WTC11 (cell line): Measurements from ENCODE around the gene HOMER1. TPM values are rescaled to one million over a fixed set of nuclear protein-coding genes. Genes with fewer than 3 reads are reported as not detected.

Experiments used
- ATAC-seq: fragments of 200-7000 bp; cut with Tn5 transposase; 2 replicates; pipeline ENCODE4 v1.10.0; 2021; ENCODE audit warnings: mild to moderate bottlenecking, moderate library complexity
- CTCF ChIA-PET: fragments of 300-600 bp; sonication (Branson Sonifier 250); formaldehyde crosslinking; loops from one replicate; lab custom pipeline; 2021; ENCODE audit warnings: antibody characterized with exemption; lab: Charles Lee
- POLR2A ChIA-PET: fragments of 350-600 bp; sonication (Branson Sonifier 250); formaldehyde crosslinking; loops from one replicate; lab custom pipeline; 2021; ENCODE audit warnings: antibody characterized with exemption; lab: Charles Lee
- DNase-seq: peaks from one replicate; pipeline ENCODE4 v3.0.0; 2021; ENCODE audit warnings: low spot score
- H3K27ac Mint-ChIP-seq: 2 replicates; pipeline ENCODE4 v1.8.0; 2021; ENCODE audit warnings: mixed read lengths
- H3K27me3 Mint-ChIP-seq: 2 replicates; pipeline ENCODE4 v1.8.0; 2021; ENCODE audit warnings: low read depth, mild to moderate bottlenecking, moderate library complexity, mixed read lengths
- H3K36me3 Mint-ChIP-seq: 2 replicates; pipeline ENCODE4 v1.8.0; 2021; ENCODE audit warnings: mixed read lengths
- H3K4me1 Mint-ChIP-seq: 2 replicates; pipeline ENCODE4 v1.8.0; 2022; ENCODE audit warnings: mixed read lengths
- H3K4me3 Mint-ChIP-seq: 2 replicates; pipeline ENCODE4 v1.8.0; 2021; ENCODE audit warnings: mild to moderate bottlenecking, moderate library complexity, mixed read lengths
- H3K9me3 Mint-ChIP-seq: 2 replicates; pipeline ENCODE4 v1.8.0; 2021; ENCODE audit warnings: mixed read lengths
- AR ChIP-seq: fragments of 250-450 bp; sonication (Bioruptor Pico); IDR thresholded peaks from 2 replicates; pipeline ENCODE4 v1.9.0; 2021; ENCODE audit warnings: mild to moderate bottlenecking
- ATF2 ChIP-seq: sonication (generic); formaldehyde crosslinking; IDR thresholded peaks from 2 replicates; pipeline ENCODE4 v1.8.1; 2022; ENCODE audit warnings: low read depth, missing genetic modification reagents, borderline replicate concordance
- CDX4 ChIP-seq: fragments of 250-450 bp; sonication (Bioruptor Pico); IDR thresholded peaks from 2 replicates; pipeline ENCODE4 v1.9.0; 2021; ENCODE audit warnings: moderate library complexity, mild to moderate bottlenecking, inconsistent platforms, borderline replicate concordance
- CREM ChIP-seq: sonication (generic); formaldehyde crosslinking; IDR thresholded peaks from 2 replicates; pipeline ENCODE4 v1.8.1; 2022; ENCODE audit warnings: mild to moderate bottlenecking, missing genetic modification reagents, moderate library complexity
- EMX1 ChIP-seq: fragments of 250-450 bp; sonication (Bioruptor Pico); IDR thresholded peaks from 2 replicates; pipeline ENCODE4 v1.8.0; 2021; ENCODE audit warnings: mild to moderate bottlenecking
- FOXK1 ChIP-seq: sonication (generic); formaldehyde crosslinking; IDR thresholded peaks from 2 replicates; pipeline ENCODE4 v1.8.0; 2022; ENCODE audit warnings: mild to moderate bottlenecking, moderate library complexity, missing genetic modification reagents
- FOXP4 ChIP-seq: sonication (generic); formaldehyde crosslinking; IDR thresholded peaks from 2 replicates; pipeline ENCODE4 v1.8.0; 2022; ENCODE audit warnings: mild to moderate bottlenecking, missing genetic modification reagents
- JUN ChIP-seq: sonication (generic); formaldehyde crosslinking; IDR thresholded peaks from 2 replicates; pipeline ENCODE4 v1.8.0; 2023; ENCODE audit warnings: mild to moderate bottlenecking, missing genetic modification reagents
- NFATC4 ChIP-seq: fragments of 250-450 bp; sonication (Bioruptor Pico); IDR thresholded peaks from 2 replicates; pipeline ENCODE4 v1.9.0; 2021; ENCODE audit warnings: mild to moderate bottlenecking
- RELA ChIP-seq: sonication (generic); formaldehyde crosslinking; IDR thresholded peaks from 2 replicates; pipeline ENCODE4 v1.8.1; 2022; ENCODE audit warnings: missing genetic modification reagents, mild to moderate bottlenecking, borderline replicate concordance
- RORB ChIP-seq: fragments of 250-450 bp; sonication (Bioruptor Pico); IDR thresholded peaks from 2 replicates; pipeline ENCODE4 v1.9.0; 2021; ENCODE audit warnings: mild to moderate bottlenecking
- STAT6 ChIP-seq: sonication (generic); formaldehyde crosslinking; conservative IDR thresholded peaks from 2 replicates; pipeline ENCODE4 v1.8.1; 2023; ENCODE audit warnings: mild to moderate bottlenecking, low read depth, missing genetic modification reagents, moderate library complexity
- ZBTB21 ChIP-seq: sonication (generic); formaldehyde crosslinking; IDR thresholded peaks from 2 replicates; pipeline ENCODE4 v1.8.1; 2023; ENCODE audit warnings: mild to moderate bottlenecking, missing genetic modification reagents, borderline replicate concordance
- ZNF671 ChIP-seq: fragments of 250-450 bp; sonication (Bioruptor Pico); IDR thresholded peaks from 2 replicates; pipeline ENCODE4 v1.8.0; 2021; ENCODE audit warnings: mild to moderate bottlenecking
- total RNA-seq: library from RNA; stranded (reverse); gene quantifications from 3 replicates; pipeline ENCODE4 v1.2.3, GENCODE V29; 2021

The HOMER1 gene
- total RNA-seq, 1 experiment from 2014 or later, result 37.6 TPM

- no peak for TF ChIP-seq AR (CRISPR knock-in tag)
Observed at GRCh38 chr5:79489773-79490172, 24.2 kb downstream of the HOMER1 start (continued).

- Mint-ChIP-seq H3K4me1 (peaks cover 29% of the 10 kb centered on the region), H3K27ac (no peak overlapping the region), H3K27me3 (no peaks in the 10 kb centered on the region), H3K9me3 (peaks cover 4% of the 10 kb centered on the region; the same call in 1 of the 2 replicates), H3K36me3 (peaks cover 3% of the 10 kb centered on the region; the same call in 1 of the 2 replicates), H3K4me3 (no peak overlapping the region)
- no peak for DNase-seq
- ATAC-seq, result no peak
- POLR2A ChIA-PET, result no interaction called here
- TF ChIP-seq RORB (CRISPR knock-in tag), result no peak
- TF ChIP-seq ATF2 (CRISPR knock-in tag), result no peak
- CTCF ChIA-PET, result no interaction called here
Observed at GRCh38 chr5:79488775-79489174, 25.2 kb downstream of the HOMER1 start.

- Mint-ChIP-seq H3K9me3 (peaks cover 4% of the 10 kb centered on the region; the same call in 1 of the 2 replicates), H3K4me3 (no peak overlapping the region), H3K27ac (no peak overlapping the region; the same call in 1 of the 2 replicates), H3K36me3 (peaks cover 6% of the 10 kb centered on the region; the same call in 1 of the 2 replicates), H3K4me1 (peaks cover 23% of the 10 kb centered on the region), H3K27me3 (no peaks in the 10 kb centered on the region)
- ATAC-seq, result no peak
- POLR2A ChIA-PET, result no interaction called here
- DNase-seq, result no peak
- TF ChIP-seq CDX4 (CRISPR knock-in tag) (no peak), FOXK1 (CRISPR knock-in tag) (no peak), NFATC4 (CRISPR knock-in tag) (no peak), RELA (CRISPR knock-in tag) (no peak), EMX1 (no peak), JUN (CRISPR knock-in tag) (no peak), ZNF671 (CRISPR knock-in tag) (no peak), ATF2 (CRISPR knock-in tag) (no peak), ZBTB21 (no peak), STAT6 (CRISPR knock-in tag) (no peak), FOXP4 (CRISPR knock-in tag) (no peak), CREM (CRISPR knock-in tag) (no peak)
- CTCF ChIA-PET, result interaction anchor here (1.1 kb wide), 1 partner anchor 25 kb away, joined by 4 read pairs; the partner anchor contains the start of gene HOMER1
Observed at GRCh38 chr5:79488058-79488457, 25.9 kb downstream of the HOMER1 start.
